ENCODE data around the gene GHDC.

Gene GHDC

DNA sequence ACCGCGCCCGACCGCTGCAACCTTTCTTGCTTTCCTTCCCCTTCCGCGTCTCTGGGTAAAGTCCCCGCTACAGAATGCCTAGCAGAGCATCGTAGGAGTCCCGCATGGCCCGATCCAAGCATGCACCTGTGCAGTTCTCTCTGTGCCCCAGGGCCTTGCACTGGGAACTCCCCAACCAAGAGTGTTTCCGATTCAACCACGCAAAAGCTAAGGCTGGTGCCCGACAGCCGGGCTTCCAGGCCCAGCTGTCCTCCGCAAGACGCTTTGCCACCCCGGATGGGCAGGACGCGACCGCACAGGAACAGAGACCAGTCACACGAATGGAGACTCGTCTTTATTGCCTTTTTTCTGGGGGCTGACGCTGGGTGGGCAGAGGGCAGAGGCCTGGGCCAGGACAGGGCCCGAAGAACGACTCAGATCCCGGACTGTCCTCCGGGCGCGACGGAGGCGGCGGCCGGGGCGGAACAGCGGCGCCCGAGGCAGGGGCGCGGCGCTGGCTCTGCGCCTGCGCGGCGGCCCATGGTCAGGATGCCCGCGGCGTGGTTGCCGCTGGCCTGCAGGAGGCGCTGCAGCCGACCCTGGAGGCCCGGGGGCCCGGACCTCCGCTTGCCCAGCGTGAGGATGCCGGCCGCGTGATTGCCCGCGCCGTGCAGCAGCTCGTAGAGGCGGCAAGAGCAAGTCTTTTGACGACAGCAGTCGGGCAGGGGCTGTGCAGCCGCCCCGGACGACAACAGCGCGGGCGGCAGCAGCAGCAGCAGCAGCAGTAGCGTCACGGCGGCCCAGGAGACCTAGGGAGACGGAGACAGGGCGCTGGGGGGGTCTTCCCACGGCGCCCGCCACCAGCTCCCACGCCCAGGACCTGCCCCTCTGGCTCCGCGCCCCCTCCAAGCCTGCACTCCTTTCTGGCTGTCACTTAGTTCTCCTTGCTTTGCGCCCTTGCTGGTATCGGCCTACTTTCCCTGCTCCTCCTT, 10.3 kb downstream of the GHDC start:
- TF ChIP-seq, protein P1, sequence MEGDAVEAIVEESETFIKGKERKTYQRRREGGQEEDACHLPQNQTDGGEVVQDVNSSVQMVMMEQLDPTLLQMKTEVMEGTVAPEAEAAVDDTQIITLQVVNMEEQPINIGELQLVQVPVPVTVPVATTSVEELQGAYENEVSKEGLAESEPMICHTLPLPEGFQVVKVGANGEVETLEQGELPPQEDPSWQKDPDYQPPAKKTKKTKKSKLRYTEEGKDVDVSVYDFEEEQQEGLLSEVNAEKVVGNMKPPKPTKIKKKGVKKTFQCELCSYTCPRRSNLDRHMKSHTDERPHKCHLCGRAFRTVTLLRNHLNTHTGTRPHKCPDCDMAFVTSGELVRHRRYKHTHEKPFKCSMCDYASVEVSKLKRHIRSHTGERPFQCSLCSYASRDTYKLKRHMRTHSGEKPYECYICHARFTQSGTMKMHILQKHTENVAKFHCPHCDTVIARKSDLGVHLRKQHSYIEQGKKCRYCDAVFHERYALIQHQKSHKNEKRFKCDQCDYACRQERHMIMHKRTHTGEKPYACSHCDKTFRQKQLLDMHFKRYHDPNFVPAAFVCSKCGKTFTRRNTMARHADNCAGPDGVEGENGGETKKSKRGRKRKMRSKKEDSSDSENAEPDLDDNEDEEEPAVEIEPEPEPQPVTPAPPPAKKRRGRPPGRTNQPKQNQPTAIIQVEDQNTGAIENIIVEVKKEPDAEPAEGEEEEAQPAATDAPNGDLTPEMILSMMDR (IDR thresholded peaks at IDR 0.05; ENCODE audit: low read depth, low read length), result peak; percentile 70
- no peak for TF ChIP-seq EZH2phosphoT487 (IDR thresholded peaks at IDR 0.05; ENCODE audit: low read depth)
- peak overlapping the region; percentile 78 for H3K9ac ChIP-seq (ENCODE audit: low read length)
- peak overlapping the region; percentile 79 for H3K4me2 ChIP-seq (ENCODE audit: low read length)
- peak overlapping the region; percentile 84 for H3K4me3 ChIP-seq (ENCODE audit: low read length)
- H3K79me2 ChIP-seq (ENCODE audit: low read length), result no peaks in the 10 kb centered on the region
- peak overlapping the region; percentile 77 for H2AFZ ChIP-seq (ENCODE audit: low read depth, low read length)
- peaks cover 44% of the 10 kb centered on the region for H3K4me1 ChIP-seq (ENCODE audit: low read length)
- H3K27me3 ChIP-seq (ENCODE audit: low read depth, low read length), result no peaks in the 10 kb centered on the region
- H3K27ac ChIP-seq (ENCODE audit: low read length), result peak overlapping the region; percentile 69
- H3K9me3 ChIP-seq (ENCODE audit: insufficient read depth, low read length), result no peaks in the 10 kb centered on the region
- H3K36me3 ChIP-seq (replicated peaks; ENCODE audit: low read depth, low read length), result no peaks in the 10 kb centered on the region
- no peaks in the 10 kb centered on the region for H4K20me1 ChIP-seq (ENCODE audit: insufficient read depth, low read length)

DNA sequence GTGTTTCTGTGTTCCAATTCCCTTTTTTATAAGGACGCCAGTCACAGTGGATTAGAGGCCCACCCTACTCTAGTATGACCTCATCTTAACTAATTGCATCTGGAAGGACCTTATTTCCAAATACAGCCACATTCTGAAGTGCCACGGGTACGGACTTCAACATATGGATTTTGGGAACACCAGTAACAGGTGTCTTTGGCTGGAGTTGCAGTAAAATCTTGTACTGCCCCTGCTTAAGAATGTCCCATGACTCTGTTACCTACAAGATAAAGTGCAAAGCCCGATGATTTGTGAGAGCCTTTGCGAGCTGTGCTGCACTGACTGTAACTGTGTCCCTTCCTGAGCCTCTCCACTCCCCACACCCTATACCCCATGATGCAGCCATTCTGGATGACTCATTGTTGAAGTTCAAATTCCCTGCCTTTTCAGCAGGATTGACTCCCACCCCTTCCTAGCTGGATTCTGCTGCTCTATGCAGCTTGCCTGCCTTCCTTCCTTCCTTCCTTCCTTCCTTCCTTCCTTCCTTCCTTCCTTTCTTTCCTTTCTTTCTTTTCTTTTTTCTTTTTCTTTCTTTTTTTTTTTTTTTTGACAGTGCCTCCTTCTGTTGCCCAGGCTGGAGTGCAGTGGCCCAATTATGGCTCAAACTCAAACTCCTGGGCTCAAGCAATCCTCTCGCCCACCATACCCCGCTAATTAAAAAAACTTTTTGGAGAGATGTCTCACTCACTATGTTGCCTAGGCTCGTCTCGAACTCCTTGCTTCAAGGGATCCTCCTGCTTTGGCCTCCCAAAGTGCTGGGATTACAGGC, 11.2 kb downstream of the GHDC start:
- Histone ChIP-seq H3K9me3 (ENCODE audit: insufficient read depth, low read length) (no peaks in the 10 kb centered on the region), H3K4me3 (ENCODE audit: low read length) (peak overlapping the region; percentile 84), H3K79me2 (ENCODE audit: low read length) (no peaks in the 10 kb centered on the region), H2AFZ (ENCODE audit: low read depth, low read length) (peak overlapping the region; percentile 77; the same call in 1 of the 2 replicates), H4K20me1 (ENCODE audit: insufficient read depth, low read length) (no peaks in the 10 kb centered on the region), H3K36me3 (replicated peaks; ENCODE audit: low read depth, low read length) (no peaks in the 10 kb centered on the region), H3K4me2 (ENCODE audit: low read length) (peak overlapping the region; percentile 79), H3K4me1 (ENCODE audit: low read length) (peaks cover 53% of the 10 kb centered on the region), H3K27me3 (ENCODE audit: low read depth, low read length) (no peaks in the 10 kb centered on the region), H3K27ac (ENCODE audit: low read length) (peak overlapping the region; percentile 69), H3K9ac (ENCODE audit: low read length) (peak overlapping the region; percentile 78)
- TF ChIP-seq, protein P1 (IDR thresholded peaks at IDR 0.05; ENCODE audit: low read depth, low read length), result no peak
- no peak for TF ChIP-seq EZH2phosphoT487 (IDR thresholded peaks at IDR 0.05; ENCODE audit: low read depth)

GRCh38 chr17:42181851-42182207, 12.5 kb downstream of the GHDC start:
- Histone ChIP-seq H3K27me3 (ENCODE audit: low read depth, low read length) (no peaks in the 10 kb centered on the region), H4K20me1 (ENCODE audit: insufficient read depth, low read length) (no peaks in the 10 kb centered on the region), H3K36me3 (replicated peaks; ENCODE audit: low read depth, low read length) (no peaks in the 10 kb centered on the region), H2AFZ (ENCODE audit: low read depth, low read length) (no peak overlapping the region), H3K4me3 (ENCODE audit: low read length) (no peak overlapping the region), H3K27ac (ENCODE audit: low read length) (no peak overlapping the region), H3K9ac (ENCODE audit: low read length) (no peak overlapping the region), H3K9me3 (ENCODE audit: insufficient read depth, low read length) (no peaks in the 10 kb centered on the region), H3K4me2 (ENCODE audit: low read length) (0 out of 2 replicates have a peak overlapping the region, but pooled peaks have one; percentile 34), H3K79me2 (ENCODE audit: low read length) (no peaks in the 10 kb centered on the region), H3K4me1 (ENCODE audit: low read length) (peaks cover 52% of the 10 kb centered on the region)
- no peak for TF ChIP-seq EZH2phosphoT487 (IDR thresholded peaks at IDR 0.05; ENCODE audit: low read depth)
- TF ChIP-seq, protein P1 (IDR thresholded peaks at IDR 0.05; ENCODE audit: low read depth, low read length), result no peak
